NCI-H128 (cell line): ENCODE data around the gene COL9A2.
"Not testable (repeated sequence)": the region's sequence is repeated elsewhere in the genome, so short reads cannot be mapped to it uniquely, and the experiment has no call there.

Experiments
- DNase-seq: peaks from one replicate; lab custom pipeline; 2025; ENCODE audit not compliant: unreplicated experiment; lab: John Stamatoyannopoulos, UW

Gene COL9A2

GRCh38 chr1:40316595-40317393 is at the start of gene COL9A2:
COL9A2 (minus strand) TSS chr1:40317286; CDS start chr1:40317197, 89 bp downstream.
- DNase-seq: peak; percentile 32

DNA sequence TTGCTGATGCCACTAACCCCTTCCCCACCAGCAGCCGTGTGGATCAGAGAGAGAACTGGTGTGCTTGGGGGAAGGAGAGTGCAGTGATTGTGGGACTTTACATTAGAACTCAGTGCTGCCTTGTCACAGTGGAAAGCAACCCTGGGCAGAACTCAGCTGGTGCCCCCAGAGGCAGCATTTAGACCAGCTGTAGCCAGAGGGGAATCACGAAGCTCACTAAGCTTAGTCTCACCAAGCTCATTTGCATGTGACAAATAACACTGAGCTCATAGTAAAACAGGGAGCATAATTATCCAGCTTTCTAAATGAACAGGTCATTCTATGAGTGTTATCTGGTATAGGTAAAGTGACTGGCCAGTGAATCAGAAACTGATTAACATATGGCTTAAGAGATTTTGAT is 46.6 kb upstream of the COL9A2 start:
- DNase-seq: no peak

DNA sequence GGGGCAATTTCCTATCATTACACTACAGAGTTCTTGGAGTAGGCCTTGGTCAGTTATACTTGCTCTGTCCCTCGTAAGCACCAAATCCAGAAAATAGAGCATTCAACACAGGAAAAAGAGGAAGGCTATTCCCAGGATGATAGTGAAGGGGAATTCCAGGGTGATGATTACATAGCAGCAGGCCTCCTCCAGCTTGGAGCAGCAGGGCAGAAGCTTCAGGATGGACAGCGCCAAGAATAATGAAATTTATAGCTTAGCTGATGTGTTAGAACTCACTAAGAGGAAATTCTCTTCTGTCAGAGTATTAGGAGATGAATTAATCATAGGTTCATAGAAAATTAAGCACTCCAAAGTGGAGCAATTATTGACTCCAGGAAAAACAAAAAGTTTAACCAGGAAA is 45.6 kb upstream of the COL9A2 start:
- no peak for DNase-seq

DNA sequence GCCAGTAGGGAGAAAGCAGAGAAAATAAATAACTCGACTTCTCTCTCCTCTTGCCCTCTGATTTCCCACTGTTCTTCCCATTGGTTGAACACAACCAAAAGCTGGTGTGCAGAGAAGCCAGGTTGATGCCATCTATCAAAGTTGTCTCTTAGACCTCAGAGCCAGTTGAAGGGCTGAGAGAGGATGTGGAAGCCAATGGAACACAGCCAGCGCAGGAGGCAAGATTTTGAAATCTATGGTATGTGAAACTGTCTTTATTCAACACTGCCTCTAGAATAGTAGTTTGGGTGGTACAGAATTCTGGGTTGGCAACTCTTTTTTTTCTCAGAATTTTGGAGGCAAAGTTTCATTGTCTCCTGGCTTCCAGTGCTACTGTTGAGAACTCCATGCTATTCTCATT is 45.1 kb upstream of the COL9A2 start:
- no peak for DNase-seq

DNA sequence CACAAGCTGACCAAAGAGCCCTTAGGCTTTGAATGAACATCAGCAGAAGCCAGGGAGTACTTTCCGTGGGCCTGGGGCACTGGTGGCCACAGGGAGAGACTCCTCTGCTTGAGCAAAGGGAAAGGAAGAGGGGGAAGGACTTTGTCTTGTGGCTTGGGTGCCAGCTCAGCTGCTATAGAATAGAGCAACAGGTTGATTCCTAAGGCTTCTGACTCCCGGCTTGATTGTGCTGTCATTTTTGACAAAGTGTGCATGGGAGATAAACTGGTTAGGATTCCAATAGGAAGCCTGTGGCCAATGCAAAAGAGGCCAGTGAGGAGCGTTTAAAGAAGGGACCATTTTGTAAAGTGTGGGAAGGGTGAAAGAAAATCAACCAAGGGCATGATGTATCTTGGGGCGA is 44.6 kb upstream of the COL9A2 start:
- no peak for DNase-seq

GRCh38 chr1:40361201-40361600 is 44.1 kb upstream of the COL9A2 start:
- DNase-seq: no peak

GRCh38 chr1:40360631-40361030 is 43.5 kb upstream of the COL9A2 start:
- DNase-seq: no peak

DNA sequence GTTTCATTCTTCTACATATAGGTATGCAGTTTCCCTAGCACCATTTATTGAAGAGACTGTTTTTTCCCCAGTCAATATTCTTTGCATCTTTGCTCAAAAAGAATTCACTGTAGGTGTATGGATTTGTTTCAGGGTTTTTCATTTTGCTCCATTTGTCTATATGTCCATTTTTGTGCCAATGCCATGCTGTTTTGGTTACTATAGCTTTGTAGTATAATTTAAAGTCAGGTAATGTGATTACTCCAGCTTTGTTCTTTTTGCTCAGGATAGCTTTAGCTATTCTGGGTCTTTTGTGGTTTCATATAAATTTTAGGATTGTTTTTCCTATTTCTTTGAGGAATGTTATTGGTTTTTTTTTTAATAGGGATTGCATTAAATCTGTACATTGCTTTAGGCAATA is 40.5 kb upstream of the COL9A2 start:
- no peak for DNase-seq

DNA sequence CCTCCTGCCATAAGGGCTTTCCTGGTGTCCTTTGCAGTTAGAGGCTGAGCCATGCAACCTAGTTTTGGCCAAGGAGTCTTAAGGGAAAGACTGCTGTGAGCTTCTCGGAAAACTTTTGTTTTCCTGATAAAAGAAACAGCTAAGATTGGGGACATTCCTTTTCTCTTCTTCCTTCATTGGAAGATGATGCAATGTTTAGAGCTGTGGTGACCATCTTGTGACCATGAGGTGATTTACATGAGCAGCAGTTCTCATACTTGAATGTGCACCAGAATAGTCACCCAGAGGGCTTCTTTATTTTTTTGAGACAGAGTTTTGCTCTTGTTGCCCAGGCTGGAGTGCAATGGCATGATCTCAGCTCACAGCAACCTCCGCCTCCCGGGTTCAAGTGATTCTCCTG is 36.0 kb upstream of the COL9A2 start:
- no peak for DNase-seq

DNA sequence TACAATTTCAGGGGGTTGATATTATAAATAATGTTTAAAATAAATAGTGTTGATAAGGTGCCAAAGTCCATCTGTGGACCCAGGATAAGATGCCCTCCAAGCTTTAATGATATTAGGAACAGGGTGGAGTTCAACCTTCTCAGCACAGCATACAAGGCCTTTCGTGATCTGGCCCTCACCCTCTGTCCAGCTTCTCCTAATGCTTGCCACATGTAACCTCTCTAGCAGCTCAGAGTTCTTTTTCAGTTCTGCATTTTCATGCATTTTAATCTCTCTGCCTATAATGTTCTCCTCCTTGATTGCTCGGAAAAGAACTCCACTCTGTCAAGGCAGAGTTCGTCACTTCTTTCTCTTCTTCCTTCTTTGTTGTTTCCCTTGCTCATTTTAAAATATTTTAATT is 35.0 kb upstream of the COL9A2 start:
- DNase-seq: no peak

- DNase-seq: no peak
Measured at GRCh38 chr1:40351124-40351523, 34.0 kb upstream of the COL9A2 start.

GRCh38 chr1:40350391-40350790 is 33.3 kb upstream of the COL9A2 start:
- no peak for DNase-seq

GRCh38 chr1:40344597-40344996 is 27.5 kb upstream of the COL9A2 start:
- DNase-seq: no peak

- DNase-seq: not testable (repeated sequence)
Measured at GRCh38 chr1:40342381-40342717, 25.3 kb upstream of the COL9A2 start.

GRCh38 chr1:40341491-40342380 is 24.6 kb upstream of the COL9A2 start:
- DNase-seq: no peak

GRCh38 chr1:40339420-40340323 is 22.6 kb upstream of the COL9A2 start:
- DNase-seq: no peak

DNA sequence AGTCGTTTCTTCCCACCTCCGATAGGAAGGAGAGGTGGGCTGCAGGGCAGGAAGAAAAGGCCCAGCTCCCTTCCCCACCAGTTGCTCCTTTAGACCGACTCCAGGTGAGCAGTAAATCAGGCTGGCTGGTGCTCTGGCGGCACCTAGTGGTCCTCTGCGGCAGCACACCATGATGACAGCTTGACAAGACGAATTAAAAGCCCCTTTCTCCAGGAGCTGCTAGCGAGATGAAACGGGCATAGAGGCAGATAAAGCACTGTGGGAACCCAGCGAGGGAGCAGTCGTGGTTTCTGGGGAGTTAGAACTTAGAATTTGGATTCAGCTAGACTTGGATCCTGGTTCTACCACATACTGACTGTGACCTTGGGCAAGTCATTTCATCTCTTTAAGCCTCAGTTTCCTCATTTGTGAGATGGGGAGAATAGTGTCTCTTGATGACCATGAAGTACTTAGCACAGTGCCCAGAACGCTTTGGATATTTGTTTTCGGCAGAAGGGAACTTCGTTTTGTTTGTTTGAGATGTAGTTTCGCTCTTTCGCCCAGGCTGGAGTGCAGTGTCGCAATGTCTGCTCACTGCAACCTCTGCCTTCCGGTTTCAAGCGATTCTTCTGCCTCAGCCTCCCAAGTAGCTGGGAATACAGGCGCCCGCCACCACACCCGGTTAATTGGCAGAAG is 21.8 kb upstream of the COL9A2 start:
- DNase-seq: peak; percentile 80

DNA sequence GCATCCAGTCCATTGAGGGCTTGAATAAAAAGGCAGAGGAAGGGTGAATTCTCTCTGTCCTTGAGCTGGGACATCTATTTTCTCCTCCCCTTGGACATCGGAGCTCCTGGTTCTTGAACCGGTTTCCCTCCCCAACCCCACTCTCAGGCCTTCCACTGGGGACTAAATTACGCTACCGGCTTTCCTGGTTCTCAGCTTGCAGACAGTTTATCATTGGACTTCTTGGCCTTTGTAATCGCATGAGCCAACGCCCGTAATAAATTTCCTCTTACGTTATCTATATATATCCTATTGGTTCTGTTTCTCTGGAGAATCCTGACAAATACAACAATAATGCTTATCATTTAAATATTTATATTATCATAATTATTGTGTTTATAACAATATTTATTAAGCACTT is 20.4 kb upstream of the COL9A2 start:
- DNase-seq: no peak

DNA sequence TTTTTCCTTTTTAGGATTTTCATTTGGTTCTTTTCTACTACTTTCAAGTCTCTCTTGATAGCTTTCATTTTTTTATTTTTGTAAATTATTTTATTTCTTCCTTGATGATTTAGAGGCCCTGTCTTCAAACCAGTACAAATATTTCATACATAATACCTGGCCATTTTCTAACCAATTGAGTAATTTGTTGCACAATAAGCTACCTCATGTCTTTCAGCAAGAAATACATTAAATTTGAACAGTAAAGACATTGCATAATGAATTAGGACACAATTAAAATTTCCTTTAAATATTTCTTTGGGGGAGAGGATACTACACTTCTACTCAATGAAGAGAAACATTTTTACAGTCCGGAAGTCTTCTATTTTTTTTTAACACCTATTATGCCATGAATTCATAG is 15.6 kb upstream of the COL9A2 start:
- no peak for DNase-seq

DNA sequence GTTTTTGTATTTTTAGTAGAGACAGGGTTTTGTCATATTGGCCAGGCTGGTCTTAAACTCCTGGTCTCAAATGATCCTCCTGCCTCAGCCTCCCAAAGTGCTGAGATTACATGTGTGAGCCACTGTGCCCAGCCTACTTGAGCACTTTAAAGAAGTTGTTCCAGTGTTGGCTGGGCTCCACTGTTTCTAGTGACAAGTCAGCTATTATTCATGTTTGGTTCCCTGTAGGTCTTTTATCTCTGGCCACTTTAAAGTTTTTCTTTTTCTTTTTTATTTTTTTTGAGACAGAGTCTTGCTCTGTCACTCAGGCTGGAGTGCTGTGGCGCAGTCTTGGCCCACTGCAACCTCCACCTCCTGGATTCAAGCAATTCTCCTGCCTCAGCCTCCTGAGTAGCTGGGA is 14.3 kb upstream of the COL9A2 start:
- DNase-seq: not testable (repeated sequence)
